ENCODE data around the gene MFN2.

- no peak for TF ChIP-seq CTCF (IDR thresholded peaks at IDR 0.05)
- TF ChIP-seq EZH2 (IDR thresholded peaks at IDR 0.05) = no peak
Measured at GRCh38 chr1:12007204-12007603, 27.0 kb downstream of the MFN2 start.
